ENCODE data around the gene SMC1B. TPM values are rescaled to one million over a fixed set of nuclear protein-coding genes. Genes with fewer than 3 reads are reported as not detected.

The SMC1B gene
- polyA plus RNA-seq, 1 donor from 2014 or later: not detected

DNA sequence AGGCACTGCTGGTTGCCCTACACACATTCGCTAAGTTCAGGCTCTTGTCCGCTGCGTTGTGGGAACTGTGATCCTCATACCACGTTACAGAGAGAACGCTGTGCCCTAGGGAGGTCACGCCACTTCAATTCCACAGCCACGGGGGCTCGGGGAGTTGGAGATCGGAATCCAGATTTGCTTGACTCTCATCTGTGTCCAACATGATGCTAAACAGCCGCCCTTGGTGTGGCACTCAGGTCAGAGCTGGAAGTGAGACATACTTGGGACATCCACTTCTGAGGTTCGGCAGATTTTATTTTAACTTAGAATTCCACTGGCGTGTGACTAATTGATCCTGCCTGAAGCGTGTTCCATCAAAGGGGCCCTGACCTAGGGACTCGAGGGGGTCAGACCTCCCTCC lies 41.8 kb upstream of the SMC1B start:
- no peaks in the 10 kb centered on the region for H3F3A ChIP-seq (ENCODE audit: insufficient read depth, low read length, poor library complexity, severe bottlenecking)
- no peaks in the 10 kb centered on the region for H3K9me3 ChIP-seq (ENCODE audit: low read length)
- TF ChIP-seq REST (IDR thresholded peaks at IDR 0.05; ENCODE audit: borderline replicate concordance) (no peak), RAD21 (conservative IDR thresholded peaks at IDR 0.05) (no peak), POLR2AphosphoS5 (IDR thresholded peaks at IDR 0.05) (no peak), SMC3 (conservative IDR thresholded peaks at IDR 0.05; ENCODE audit: poor library complexity) (no peak), TAF1 (IDR thresholded peaks at IDR 0.05; ENCODE audit: low read depth) (no peak), EZH2 (IDR thresholded peaks at IDR 0.05; ENCODE audit: borderline replicate concordance, insufficient read depth, low read length, poor library complexity, severe bottlenecking) (no peak)
- TF ChIP-seq, protein P1, sequence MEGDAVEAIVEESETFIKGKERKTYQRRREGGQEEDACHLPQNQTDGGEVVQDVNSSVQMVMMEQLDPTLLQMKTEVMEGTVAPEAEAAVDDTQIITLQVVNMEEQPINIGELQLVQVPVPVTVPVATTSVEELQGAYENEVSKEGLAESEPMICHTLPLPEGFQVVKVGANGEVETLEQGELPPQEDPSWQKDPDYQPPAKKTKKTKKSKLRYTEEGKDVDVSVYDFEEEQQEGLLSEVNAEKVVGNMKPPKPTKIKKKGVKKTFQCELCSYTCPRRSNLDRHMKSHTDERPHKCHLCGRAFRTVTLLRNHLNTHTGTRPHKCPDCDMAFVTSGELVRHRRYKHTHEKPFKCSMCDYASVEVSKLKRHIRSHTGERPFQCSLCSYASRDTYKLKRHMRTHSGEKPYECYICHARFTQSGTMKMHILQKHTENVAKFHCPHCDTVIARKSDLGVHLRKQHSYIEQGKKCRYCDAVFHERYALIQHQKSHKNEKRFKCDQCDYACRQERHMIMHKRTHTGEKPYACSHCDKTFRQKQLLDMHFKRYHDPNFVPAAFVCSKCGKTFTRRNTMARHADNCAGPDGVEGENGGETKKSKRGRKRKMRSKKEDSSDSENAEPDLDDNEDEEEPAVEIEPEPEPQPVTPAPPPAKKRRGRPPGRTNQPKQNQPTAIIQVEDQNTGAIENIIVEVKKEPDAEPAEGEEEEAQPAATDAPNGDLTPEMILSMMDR (IDR thresholded peaks at IDR 0.05; ENCODE audit: poor library complexity, severe bottlenecking): no peak
- no peaks in the 10 kb centered on the region for H3K79me2 ChIP-seq (replicated peaks; ENCODE audit: insufficient read depth, low read length)
- H3K4me3 ChIP-seq (ENCODE audit: low read length): no peak overlapping the region
- H3K36me3 ChIP-seq (ENCODE audit: insufficient read depth, low read length): no peaks in the 10 kb centered on the region
- H2AFZ ChIP-seq (ENCODE audit: low read depth, low read length): no peak overlapping the region
- H3K27me3 ChIP-seq (ENCODE audit: insufficient read depth, low read depth, low read length): no peaks in the 10 kb centered on the region
- no peak overlapping the region for H3K4me2 ChIP-seq (ENCODE audit: low read length)
- no peaks in the 10 kb centered on the region for H4K20me1 ChIP-seq (ENCODE audit: insufficient read depth)
- no peaks in the 10 kb centered on the region for H3K9me2 ChIP-seq (ENCODE audit: insufficient read depth, low read length)
- H3K27ac ChIP-seq (ENCODE audit: low read length): no peak overlapping the region
- H3K9ac ChIP-seq (ENCODE audit: low read length): no peak overlapping the region

DNA sequence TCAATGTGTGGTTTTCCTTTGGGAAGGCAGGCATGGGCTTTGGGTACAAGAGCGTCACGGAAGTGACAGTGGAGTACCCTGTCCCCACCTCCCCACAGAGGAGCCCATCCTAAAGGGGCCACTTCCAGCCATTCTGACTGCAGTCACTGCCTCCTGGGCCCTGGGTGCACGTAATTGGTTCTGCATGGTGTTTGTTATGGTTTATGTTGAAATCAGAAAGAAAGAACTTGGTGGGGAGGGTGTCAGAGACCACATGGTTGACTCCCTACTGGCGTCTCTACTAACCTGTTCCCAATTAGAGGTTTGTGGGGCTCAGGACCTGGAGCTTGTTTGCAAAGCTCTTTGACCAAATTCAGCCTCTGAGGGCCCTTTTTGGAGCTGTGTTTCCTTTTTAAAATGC lies 40.9 kb upstream of the SMC1B start:
- TF ChIP-seq EZH2 (IDR thresholded peaks at IDR 0.05; ENCODE audit: borderline replicate concordance, insufficient read depth, low read length, poor library complexity, severe bottlenecking): no peak
- TF ChIP-seq TAF1 (IDR thresholded peaks at IDR 0.05; ENCODE audit: low read depth): no peak
- H3K4me3 ChIP-seq (ENCODE audit: low read length): no peak overlapping the region
- H3K27me3 ChIP-seq (ENCODE audit: insufficient read depth, low read depth, low read length): no peaks in the 10 kb centered on the region

DNA sequence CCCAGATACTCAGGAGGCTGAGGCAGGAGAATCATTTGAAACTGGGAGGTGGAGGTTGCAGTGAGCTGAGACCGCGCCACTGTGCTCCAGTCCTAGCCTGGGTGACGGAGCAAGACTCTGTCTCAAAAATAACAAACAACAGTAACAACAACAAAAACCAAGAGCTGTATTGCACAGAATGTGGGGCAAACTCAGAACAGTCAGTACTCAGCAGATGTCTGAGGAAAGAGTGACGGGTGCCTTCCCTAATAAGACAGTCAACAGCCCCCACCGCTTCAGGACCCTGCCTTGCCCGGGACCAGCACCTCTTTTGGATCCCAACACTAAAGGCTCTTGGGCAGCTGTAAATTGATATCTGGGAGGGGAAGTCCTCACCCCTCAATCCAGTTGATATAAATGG lies 40.4 kb upstream of the SMC1B start:
- Histone ChIP-seq H3K9ac (ENCODE audit: low read length) (no peak overlapping the region), H3K36me3 (ENCODE audit: insufficient read depth, low read length) (no peaks in the 10 kb centered on the region), H2AFZ (ENCODE audit: low read depth, low read length) (no peak overlapping the region), H3K79me2 (replicated peaks; ENCODE audit: insufficient read depth, low read length) (no peaks in the 10 kb centered on the region), H3K27ac (ENCODE audit: low read length) (no peak overlapping the region), H3K4me2 (ENCODE audit: low read length) (no peak overlapping the region), H3K9me3 (ENCODE audit: low read length) (no peaks in the 10 kb centered on the region), H3K4me3 (ENCODE audit: low read length) (no peak overlapping the region), H4K20me1 (ENCODE audit: insufficient read depth) (no peaks in the 10 kb centered on the region), H3K9me2 (ENCODE audit: insufficient read depth, low read length) (no peaks in the 10 kb centered on the region), H3F3A (ENCODE audit: insufficient read depth, low read length, poor library complexity, severe bottlenecking) (no peaks in the 10 kb centered on the region), H3K27me3 (ENCODE audit: insufficient read depth, low read depth, low read length) (no peaks in the 10 kb centered on the region)
- no peak for TF ChIP-seq RAD21 (conservative IDR thresholded peaks at IDR 0.05)
- no peak for TF ChIP-seq TAF1 (IDR thresholded peaks at IDR 0.05; ENCODE audit: low read depth)
- TF ChIP-seq MXI1 (conservative IDR thresholded peaks at IDR 0.05; ENCODE audit: poor library complexity, severe bottlenecking): no peak
- TF ChIP-seq REST (IDR thresholded peaks at IDR 0.05; ENCODE audit: borderline replicate concordance): no peak
- no peak for TF ChIP-seq SMC3 (conservative IDR thresholded peaks at IDR 0.05; ENCODE audit: poor library complexity)
- no peak for TF ChIP-seq EP300 (conservative IDR thresholded peaks at IDR 0.05; ENCODE audit: poor library complexity, severe bottlenecking)
- TF ChIP-seq POLR2AphosphoS5 (IDR thresholded peaks at IDR 0.05): no peak

More for the DNA sequence above, 40.9 kb upstream of the SMC1B start:
- H3K79me2 ChIP-seq (replicated peaks; ENCODE audit: insufficient read depth, low read length): no peaks in the 10 kb centered on the region
- H3K4me2 ChIP-seq (ENCODE audit: low read length): no peak overlapping the region
- H3K9me3 ChIP-seq (ENCODE audit: low read length): no peaks in the 10 kb centered on the region
- no peak overlapping the region for H3K9ac ChIP-seq (ENCODE audit: low read length)
- H3K27ac ChIP-seq (ENCODE audit: low read length): no peak overlapping the region
- H4K20me1 ChIP-seq (ENCODE audit: insufficient read depth): no peaks in the 10 kb centered on the region
- H3K36me3 ChIP-seq (ENCODE audit: insufficient read depth, low read length): no peaks in the 10 kb centered on the region
- H2AFZ ChIP-seq (ENCODE audit: low read depth, low read length): no peak overlapping the region
- no peaks in the 10 kb centered on the region for H3K9me2 ChIP-seq (ENCODE audit: insufficient read depth, low read length)
- H3F3A ChIP-seq (ENCODE audit: insufficient read depth, low read length, poor library complexity, severe bottlenecking): no peaks in the 10 kb centered on the region
